ENCODE measurements around the gene KLHL21. TPM values are rescaled to one million over a fixed set of nuclear protein-coding genes. Genes with fewer than 3 reads are reported as not detected.

KLHL21 gene
- total and polyA plus RNA-seq, 2 experiments from 2014 or later: 17.7 to 39.3 TPM

DNA sequence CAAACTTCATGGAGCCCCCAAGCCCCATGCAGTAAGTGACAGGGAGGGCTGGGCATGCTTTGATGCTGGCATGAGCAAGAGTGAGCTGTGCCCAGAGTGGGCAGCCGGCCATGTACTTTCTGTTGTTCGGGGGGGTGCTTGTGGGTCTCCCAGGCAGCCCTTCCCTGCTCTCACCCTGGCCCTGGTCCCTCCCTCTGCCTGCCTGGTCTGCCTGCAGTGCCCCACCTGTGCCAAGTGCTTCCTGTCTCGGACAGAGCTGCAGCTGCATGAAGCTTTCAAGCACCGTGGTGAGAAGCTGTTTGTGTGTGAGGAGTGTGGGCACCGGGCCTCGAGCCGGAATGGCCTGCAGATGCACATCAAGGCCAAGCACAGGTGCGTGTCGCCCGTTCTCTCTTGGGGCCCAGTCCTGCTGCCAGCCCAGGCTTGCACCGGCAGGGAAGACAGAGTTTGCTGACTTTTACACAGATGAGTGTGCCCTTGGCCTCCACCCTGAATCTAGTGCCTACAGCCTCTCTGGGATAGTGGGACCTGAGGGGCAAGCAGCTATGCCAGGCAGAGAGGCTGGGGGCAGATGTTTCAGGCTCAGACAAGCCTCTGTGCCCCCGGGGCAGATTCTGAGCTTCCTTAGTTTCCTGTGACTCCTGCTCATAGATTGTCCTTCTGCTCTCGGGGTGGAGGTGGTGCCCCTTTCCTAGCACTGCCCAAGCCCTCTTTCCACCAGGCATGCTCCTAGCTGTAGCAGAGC, 15.2 kb downstream of the KLHL21 start:
- Histone ChIP-seq H3K9me3 (ENCODE audit: low read depth) (no peaks in the 10 kb centered on the region), H3K9me2 (ENCODE audit: insufficient read depth) (no peaks in the 10 kb centered on the region), H3F3A (ENCODE audit: insufficient read depth) (peaks cover 23% of the 10 kb centered on the region), H3K4me1 (ENCODE audit: insufficient read depth) (no peaks in the 10 kb centered on the region), H3K27me3 (replicated peaks; ENCODE audit: insufficient read depth) (no peaks in the 10 kb centered on the region), H2AFZ (no peak overlapping the region), H3K36me3 (ENCODE audit: low read depth) (peaks cover 6% of the 10 kb centered on the region; the same call in 1 of the 2 replicates), H3K79me2 (ENCODE audit: insufficient read depth) (peaks cover 33% of the 10 kb centered on the region; the same call in 1 of the 2 replicates), H4K20me1 (ENCODE audit: insufficient read depth) (no peaks in the 10 kb centered on the region), H3K9ac (no peak overlapping the region), H3K4me2 (ENCODE audit: unreplicated experiment) (no peak overlapping the region), H3K27ac (no peak overlapping the region), H3K4me3 (no peak overlapping the region)
- DNase-seq: peak; percentile 26
- 61 to 63% methylated on average over 13 of the region's 13 CpGs for WGBS, 2 experiments (ENCODE audit: low coverage in 1 of 2, low lambda C conversion rate in 2 of 2, missing lambda C conversion rate in 2 of 2)
- TF ChIP-seq EZH2phosphoT487 (IDR thresholded peaks at IDR 0.05; ENCODE audit: insufficient read depth, low read depth) (no peak), EZH2 (IDR thresholded peaks at IDR 0.05; ENCODE audit: insufficient read depth, poor library complexity, severe bottlenecking) (no peak)
- in situ Hi-C loops (cut with MboI): no loop called here

DNA sequence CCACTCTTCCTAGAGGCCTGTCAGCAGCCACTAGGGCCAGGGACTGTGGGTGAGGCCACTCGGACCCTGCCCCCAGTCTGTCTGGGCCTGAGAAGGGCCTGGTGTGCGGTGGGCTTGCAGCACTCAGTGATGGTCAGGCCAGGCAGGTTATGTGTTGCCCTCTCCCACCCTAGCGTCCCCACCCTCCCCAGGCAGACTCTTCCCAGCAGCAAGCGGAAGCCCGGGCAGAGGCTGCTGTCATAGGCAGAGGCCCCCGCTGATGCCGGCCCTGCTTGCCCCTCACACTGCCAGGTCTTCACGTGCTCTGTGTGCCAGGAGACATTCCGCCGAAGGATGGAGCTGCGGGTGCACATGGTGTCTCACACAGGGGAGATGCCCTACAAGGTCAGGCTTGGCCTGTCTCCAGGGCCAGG, 16.3 kb downstream of the KLHL21 start:
- Histone ChIP-seq H3K36me3 (ENCODE audit: low read depth) (peaks cover 6% of the 10 kb centered on the region; the same call in 1 of the 2 replicates), H3K79me2 (ENCODE audit: insufficient read depth) (peaks cover 32% of the 10 kb centered on the region), H2AFZ (no peak overlapping the region), H4K20me1 (ENCODE audit: insufficient read depth) (no peaks in the 10 kb centered on the region), H3K27me3 (replicated peaks; ENCODE audit: insufficient read depth) (no peaks in the 10 kb centered on the region), H3K4me3 (no peak overlapping the region), H3F3A (ENCODE audit: insufficient read depth) (peaks cover 23% of the 10 kb centered on the region), H3K4me1 (ENCODE audit: insufficient read depth) (no peaks in the 10 kb centered on the region), H3K27ac (no peak overlapping the region), H3K4me2 (ENCODE audit: unreplicated experiment) (no peak overlapping the region), H3K9me2 (ENCODE audit: insufficient read depth) (no peaks in the 10 kb centered on the region), H3K9me3 (ENCODE audit: low read depth) (no peaks in the 10 kb centered on the region), H3K9ac (no peak overlapping the region)
- no peak for TF ChIP-seq EZH2phosphoT487 (IDR thresholded peaks at IDR 0.05; ENCODE audit: insufficient read depth, low read depth)
- no peak for TF ChIP-seq EZH2 (IDR thresholded peaks at IDR 0.05; ENCODE audit: insufficient read depth, poor library complexity, severe bottlenecking)
- in situ Hi-C loops (cut with MboI): no loop called here
- no peak for DNase-seq
- 77 to 82% methylated on average over 9 to 11 of the region's 11 CpGs for WGBS, 2 experiments (ENCODE audit: low coverage in 1 of 2, low lambda C conversion rate in 2 of 2, missing lambda C conversion rate in 2 of 2)

DNA sequence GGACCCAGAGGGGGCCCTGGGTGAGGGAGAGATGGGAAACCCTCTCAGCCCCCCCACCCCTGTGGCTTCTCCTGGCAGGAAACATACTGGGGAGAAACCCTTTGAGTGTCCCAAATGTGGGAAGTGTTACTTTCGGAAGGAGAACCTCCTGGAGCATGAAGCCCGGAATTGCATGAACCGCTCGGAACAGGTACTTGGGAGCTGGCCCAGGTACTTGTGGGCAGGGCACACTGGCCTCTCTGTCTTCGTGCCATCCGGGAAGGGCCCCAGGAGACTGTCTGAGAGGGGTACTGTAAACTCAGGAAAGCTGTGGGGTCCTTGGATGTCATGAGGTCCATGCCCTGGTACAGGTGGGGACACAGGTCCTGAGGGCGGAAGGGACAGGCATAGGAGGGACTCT, 16.8 kb downstream of the KLHL21 start:
- Histone ChIP-seq H3K9me2 (ENCODE audit: insufficient read depth) (no peaks in the 10 kb centered on the region), H4K20me1 (ENCODE audit: insufficient read depth) (no peaks in the 10 kb centered on the region), H3K4me1 (ENCODE audit: insufficient read depth) (peaks cover 4% of the 10 kb centered on the region; the same call in 1 of the 2 replicates), H3K9me3 (ENCODE audit: low read depth) (no peaks in the 10 kb centered on the region), H3K4me3 (no peak overlapping the region), H3K79me2 (ENCODE audit: insufficient read depth) (peaks cover 37% of the 10 kb centered on the region), H3K27ac (no peak overlapping the region), H3F3A (ENCODE audit: insufficient read depth) (peaks cover 22% of the 10 kb centered on the region), H3K27me3 (replicated peaks; ENCODE audit: insufficient read depth) (no peaks in the 10 kb centered on the region), H3K9ac (no peak overlapping the region), H2AFZ (no peak overlapping the region), H3K36me3 (ENCODE audit: low read depth) (peaks cover 4% of the 10 kb centered on the region; the same call in 1 of the 2 replicates), H3K4me2 (ENCODE audit: unreplicated experiment) (no peak overlapping the region)
- TF ChIP-seq EZH2 (IDR thresholded peaks at IDR 0.05; ENCODE audit: insufficient read depth, poor library complexity, severe bottlenecking) (no peak), EZH2phosphoT487 (IDR thresholded peaks at IDR 0.05; ENCODE audit: insufficient read depth, low read depth) (no peak)
- WGBS, 2 experiments (ENCODE audit: low coverage in 1 of 2, low lambda C conversion rate in 2 of 2, missing lambda C conversion rate in 2 of 2): 96% methylated on average over 7 of the region's 7 CpGs
- in situ Hi-C loops (cut with MboI): no loop called here
- DNase-seq: no peak

DNA sequence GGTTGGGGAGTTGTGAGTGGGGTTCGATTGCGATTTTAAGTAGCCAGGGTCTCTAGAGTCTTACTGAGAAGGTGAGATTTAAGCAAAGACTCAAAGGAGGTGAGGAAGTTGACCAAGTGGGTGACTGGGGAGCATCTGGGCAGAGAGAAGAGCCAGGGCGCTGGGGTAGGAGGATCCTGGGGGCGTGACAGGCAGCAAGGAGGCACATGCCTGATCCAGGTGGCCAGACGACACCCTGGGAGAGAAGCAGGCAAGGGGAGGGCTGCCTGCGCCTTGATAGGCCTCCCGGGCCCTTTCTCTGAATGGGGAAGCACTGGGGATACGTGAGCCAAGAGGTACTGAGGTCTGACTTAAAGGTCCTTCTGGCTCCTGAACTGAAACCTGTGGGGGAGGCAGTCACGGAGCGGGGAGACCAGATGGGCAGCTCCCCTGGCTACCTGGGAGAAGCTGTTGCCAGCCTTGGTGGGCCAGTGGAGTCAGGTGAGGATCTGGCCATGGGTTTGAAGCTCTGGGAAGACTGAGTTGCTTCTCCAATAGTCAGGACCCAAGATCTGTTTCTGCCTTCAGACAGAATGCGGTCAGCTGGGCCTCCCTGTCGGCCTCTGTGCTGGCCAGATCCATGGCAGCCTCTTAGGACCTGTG, 17.5 kb downstream of the KLHL21 start:
- H3K27ac ChIP-seq: no peak overlapping the region
- DNase-seq: no peak
- H3K36me3 ChIP-seq (ENCODE audit: low read depth): no peaks in the 10 kb centered on the region; the same call in 1 of the 2 replicates
- peaks cover 6% of the 10 kb centered on the region; the same call in 1 of the 2 replicates for H3K4me1 ChIP-seq (ENCODE audit: insufficient read depth)
- H3K4me3 ChIP-seq: no peak overlapping the region
- 72 to 79% methylated on average over 10 to 12 of the region's 12 CpGs for whole genome bisulfite sequencing, 2 experiments (ENCODE audit: low coverage in 1 of 2, low lambda C conversion rate in 2 of 2, missing lambda C conversion rate in 2 of 2)
- H3K79me2 ChIP-seq (ENCODE audit: insufficient read depth): peaks cover 43% of the 10 kb centered on the region
- no peaks in the 10 kb centered on the region for H3K9me3 ChIP-seq (ENCODE audit: low read depth)
- H3K4me2 ChIP-seq (ENCODE audit: unreplicated experiment): no peak overlapping the region
- peaks cover 15% of the 10 kb centered on the region for H3F3A ChIP-seq (ENCODE audit: insufficient read depth)
- H2AFZ ChIP-seq: no peak overlapping the region
- H4K20me1 ChIP-seq (ENCODE audit: insufficient read depth): no peaks in the 10 kb centered on the region
- no peaks in the 10 kb centered on the region for H3K9me2 ChIP-seq (ENCODE audit: insufficient read depth)
- TF ChIP-seq EZH2 (IDR thresholded peaks at IDR 0.05; ENCODE audit: insufficient read depth, poor library complexity, severe bottlenecking): no peak
- TF ChIP-seq EZH2phosphoT487 (IDR thresholded peaks at IDR 0.05; ENCODE audit: insufficient read depth, low read depth): no peak
- in situ Hi-C loops (cut with MboI): no loop called here
- H3K9ac ChIP-seq: no peak overlapping the region
- H3K27me3 ChIP-seq (replicated peaks; ENCODE audit: insufficient read depth): no peaks in the 10 kb centered on the region

Measured in GM23248 (cell line).